Karpas-422 (cell line): ENCODE results near the gene LSP1. TPM values are rescaled to one million over a fixed set of nuclear protein-coding genes. Genes with fewer than 3 reads are reported as not detected.
"Not testable (repeated sequence)": the region's sequence is repeated elsewhere in the genome, so short reads cannot be mapped to it uniquely, and the experiment has no call there.

Experiments used
- DNase-seq: peaks from one replicate; pipeline ENCODE4 v3.0.0-alpha.2; 2015
- H2AFZ ChIP-seq: fragments of 200-600 bp; sonication (generic); 2 replicates; pipeline ENCODE4 v1.6.1; 2014; ENCODE audit warnings: antibody characterized with exemption, low read length, mixed read lengths
- H3K27ac ChIP-seq: fragments of 200-600 bp; sonication (generic); 2 replicates; pipeline ENCODE4 v1.5.1; 2014; ENCODE audit warnings: mild to moderate bottlenecking, low read length, moderate library complexity
- H3K27me3 ChIP-seq: fragments of 200-600 bp; sonication (generic); 2 replicates; pipeline ENCODE4 v1.6.1; 2014; ENCODE audit warnings: low read length, mixed read lengths
- H3K36me3 ChIP-seq: fragments of 200-600 bp; sonication (generic); 2 replicates; pipeline ENCODE4 v1.6.1; 2014; ENCODE audit warnings: low read length, mixed read lengths; ENCODE audit not compliant: insufficient read depth
- H3K4me1 ChIP-seq: fragments of 200-600 bp; sonication (generic); 2 replicates; pipeline ENCODE4 v1.6.1; 2014; ENCODE audit warnings: mild to moderate bottlenecking, low read length, mixed read lengths
- H3K4me2 ChIP-seq: fragments of 200-600 bp; sonication (generic); 2 replicates; pipeline ENCODE4 v1.6.1; 2014; ENCODE audit warnings: low read length, low read depth, mild to moderate bottlenecking; ENCODE audit not compliant: poor library complexity, severe bottlenecking
- H3K4me3 ChIP-seq: fragments of 200-600 bp; sonication (generic); 2 replicates; pipeline ENCODE4 v1.5.1; 2014; ENCODE audit warnings: mild to moderate bottlenecking, antibody characterized with exemption, low read length, mixed read lengths
- H3K79me2 ChIP-seq: fragments of 200-600 bp; sonication (generic); 2 replicates; pipeline ENCODE4 v1.6.1; 2014; ENCODE audit warnings: mild to moderate bottlenecking, low read length, mixed read lengths
- H3K9ac ChIP-seq: fragments of 200-600 bp; sonication (generic); 2 replicates; pipeline ENCODE4 v1.6.0; 2014; ENCODE audit warnings: low read length
- H3K9me2 ChIP-seq: fragments of 200-600 bp; sonication (generic), shearing (Covaris generic); replicated peaks from 2 replicates; pipeline ENCODE4 v1.6.0; 2014; ENCODE audit warnings: mild to moderate bottlenecking, low read length, moderate library complexity; ENCODE audit not compliant: insufficient read depth
- H3K9me3 ChIP-seq: fragments of 300-700, 200-600 bp; sonication (generic); 2 replicates; pipeline ENCODE4 v1.6.1; 2014; ENCODE audit warnings: low read length, mixed read lengths
- H4K20me1 ChIP-seq: fragments of 200-600 bp; sonication (generic); 2 replicates; pipeline ENCODE4 v1.6.1; 2014; ENCODE audit warnings: mild to moderate bottlenecking, antibody characterized with exemption, low read length, low read depth; ENCODE audit not compliant: insufficient read depth
- total RNA-seq: library from RNA; depleted of rRNA; stranded (reverse); fragments of >200 nt; shearing (Covaris generic); gene quantifications from 2 replicates; pipeline ENCODE4 v1.2.3, GENCODE V29; 2014; ENCODE audit warnings: low replicate concordance

Gene LSP1
- total RNA-seq, 1 experiment from 2014 or later: 46.9 TPM

DNA sequence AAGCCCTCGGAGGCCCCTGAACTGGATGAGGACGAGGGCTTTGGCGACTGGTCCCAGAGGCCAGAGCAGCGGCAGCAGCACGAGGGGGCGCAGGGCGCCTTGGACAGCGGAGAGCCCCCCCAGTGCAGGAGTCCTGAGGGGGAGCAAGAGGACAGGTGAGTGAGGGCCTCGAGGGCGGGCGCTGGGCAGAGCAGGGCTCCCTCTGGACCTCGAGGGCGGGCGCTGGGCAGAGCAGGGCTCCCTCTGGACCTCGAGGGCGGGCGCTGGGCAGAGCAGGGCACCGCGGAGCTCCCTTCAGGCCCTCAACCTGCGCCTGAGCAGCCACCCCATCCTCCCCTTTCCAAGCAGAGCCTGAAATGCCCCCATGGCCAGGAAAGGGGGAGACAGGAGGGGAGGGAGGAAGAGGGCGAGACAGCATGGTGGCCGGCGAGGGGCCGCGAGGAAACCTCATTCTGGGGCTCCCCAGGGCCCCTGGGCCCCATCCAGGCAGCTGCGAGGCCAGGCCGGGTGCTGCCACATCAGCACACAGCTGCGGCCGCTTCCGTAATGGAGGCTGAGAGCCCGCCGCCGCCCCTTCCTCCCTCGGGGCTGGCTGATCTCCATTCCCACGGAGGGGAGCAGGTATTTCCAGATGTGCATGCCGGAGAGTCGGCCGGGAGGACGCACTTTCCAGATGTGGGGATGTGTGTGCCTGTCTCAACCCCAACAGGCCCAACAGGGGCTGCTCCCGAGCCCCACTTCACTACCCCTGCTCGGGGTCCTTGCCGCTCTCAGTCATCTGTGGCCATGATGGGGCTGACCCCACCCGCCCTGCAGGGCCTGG, 28.8 kb downstream of the LSP1 start:
- no peak overlapping the region for H3K27ac ChIP-seq
- no peak overlapping the region for H3K4me2 ChIP-seq

DNA sequence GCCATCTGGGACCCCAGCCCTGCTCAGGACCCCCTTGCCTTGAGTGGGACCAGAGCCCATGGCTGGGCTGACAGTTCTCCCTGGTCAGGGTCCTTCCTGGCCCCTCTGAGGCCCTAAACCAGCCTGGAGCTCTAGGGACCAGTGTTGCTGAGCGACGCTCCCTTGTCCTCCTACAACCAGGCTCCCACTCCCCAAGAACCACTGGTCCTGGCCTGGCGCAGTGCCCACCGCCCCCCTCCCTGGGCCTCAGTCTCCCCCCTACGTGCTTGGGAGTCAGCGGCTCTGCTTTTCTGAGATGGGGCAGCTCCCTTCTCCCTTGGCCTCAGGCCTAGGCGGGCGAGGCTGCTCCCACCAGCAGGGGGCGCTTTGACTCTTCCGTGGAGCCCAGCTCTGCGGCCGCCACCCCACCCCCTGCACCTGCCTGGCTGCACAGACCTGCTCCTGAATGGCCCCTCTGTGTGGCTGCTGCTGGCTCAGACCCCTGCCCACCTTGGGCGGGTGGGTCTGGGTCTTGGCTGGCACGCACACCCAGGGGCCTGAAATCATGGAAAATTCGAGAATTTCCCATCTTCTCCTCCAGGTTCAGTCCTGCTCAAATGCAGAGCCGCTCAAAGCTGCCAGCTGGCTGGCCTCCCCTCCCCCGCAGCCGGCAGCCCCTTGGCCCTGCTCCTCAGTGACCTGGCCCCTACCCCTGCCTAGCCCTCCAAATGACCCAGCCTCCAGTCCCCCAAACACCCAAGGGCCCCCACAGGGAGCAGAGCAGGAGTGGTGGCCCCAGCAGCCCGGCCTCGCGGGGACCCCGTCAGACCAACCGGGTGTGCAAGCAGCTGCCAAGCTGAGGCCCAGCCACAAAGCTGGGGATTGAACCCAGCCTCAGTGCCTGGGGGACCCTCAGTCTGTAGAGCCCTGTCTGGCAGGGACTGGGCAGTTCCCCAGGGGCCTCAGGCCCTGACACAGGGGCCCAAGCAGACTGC, 29.7 kb downstream of the LSP1 start:
- Histone ChIP-seq H2AFZ (no peak overlapping the region), H3K9me2 (no peaks in the 10 kb centered on the region), H3K4me1 (peaks cover 15% of the 10 kb centered on the region), H3K27ac (no peak overlapping the region), H3K27me3 (no peaks in the 10 kb centered on the region), H3K36me3 (no peaks in the 10 kb centered on the region), H3K4me2 (no peak overlapping the region), H3K9ac (no peak overlapping the region), H4K20me1 (peaks cover 19% of the 10 kb centered on the region; the same call in 1 of the 2 replicates), H3K9me3 (no peaks in the 10 kb centered on the region), H3K79me2 (no peaks in the 10 kb centered on the region), H3K4me3 (no peak overlapping the region)
- DNase-seq: peak; percentile 94

More for the DNA sequence above, 28.8 kb downstream of the LSP1 start:
- DNase-seq: peak; percentile 59
- Histone ChIP-seq H3K9ac (no peak overlapping the region), H3K4me1 (peaks cover 15% of the 10 kb centered on the region), H3K27me3 (no peaks in the 10 kb centered on the region), H4K20me1 (peaks cover 19% of the 10 kb centered on the region; the same call in 1 of the 2 replicates), H3K79me2 (no peaks in the 10 kb centered on the region), H3K9me2 (no peaks in the 10 kb centered on the region), H3K4me3 (no peak overlapping the region), H2AFZ (no peak overlapping the region), H3K36me3 (no peaks in the 10 kb centered on the region), H3K9me3 (no peaks in the 10 kb centered on the region)

DNA sequence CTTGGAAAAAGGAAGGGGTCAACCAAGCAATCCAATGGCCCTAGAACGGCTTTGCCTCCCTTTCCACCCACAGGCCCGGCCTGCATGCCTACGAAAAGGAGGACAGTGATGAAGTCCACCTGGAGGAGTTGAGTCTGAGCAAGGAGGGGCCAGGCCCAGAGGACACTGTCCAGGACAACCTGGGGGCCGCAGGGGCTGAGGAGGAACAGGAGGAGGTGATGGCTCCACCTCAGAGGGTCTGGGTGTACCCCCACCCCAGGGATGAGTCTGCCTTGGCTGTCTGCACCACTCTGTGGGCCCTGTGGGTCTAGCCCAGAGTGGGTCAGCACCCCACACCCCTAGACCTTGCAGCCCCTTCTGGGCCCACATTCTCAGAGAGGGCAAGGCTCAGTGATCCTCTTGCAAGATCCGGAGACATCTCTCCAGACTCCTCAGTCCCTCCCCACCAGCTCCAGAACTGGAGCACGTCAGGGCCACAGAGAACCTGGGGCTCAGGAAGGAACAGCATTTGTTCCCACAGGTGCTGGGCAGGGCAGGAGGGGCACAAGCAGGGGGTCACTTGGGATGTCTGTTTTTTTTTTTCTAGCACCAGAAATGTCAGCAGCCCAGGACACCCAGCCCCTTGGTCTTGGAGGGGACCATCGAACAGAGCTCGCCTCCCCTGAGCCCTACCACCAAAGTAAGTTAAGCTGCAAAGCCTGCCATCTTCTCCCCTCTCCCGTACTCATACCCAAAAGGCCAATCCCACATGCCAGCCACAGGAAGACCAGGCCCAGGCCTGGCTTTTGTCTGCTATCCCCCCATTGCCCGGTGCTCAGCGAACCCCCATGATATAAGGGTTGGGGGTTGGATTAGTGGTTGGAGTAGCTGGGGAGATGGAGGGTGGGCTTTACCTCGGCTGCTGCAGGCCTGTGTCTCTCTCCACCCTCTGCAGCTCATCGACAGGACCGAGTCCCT, 30.7 kb downstream of the LSP1 start:
- Histone ChIP-seq H3K9me3 (no peaks in the 10 kb centered on the region), H2AFZ (no peak overlapping the region), H3K36me3 (no peaks in the 10 kb centered on the region), H3K79me2 (no peaks in the 10 kb centered on the region), H3K4me1 (peaks cover 15% of the 10 kb centered on the region), H4K20me1 (peaks cover 15% of the 10 kb centered on the region; the same call in 1 of the 2 replicates), H3K4me2 (no peak overlapping the region), H3K27me3 (no peaks in the 10 kb centered on the region), H3K9ac (no peak overlapping the region), H3K27ac (no peak overlapping the region), H3K4me3 (no peak overlapping the region), H3K9me2 (no peaks in the 10 kb centered on the region)
- no peak for DNase-seq

GRCh38 chr11:1884303-1884700, 31.4 kb downstream of the LSP1 start:
- Histone ChIP-seq H3K9me2 (no peaks in the 10 kb centered on the region), H4K20me1 (peaks cover 13% of the 10 kb centered on the region; the same call in 1 of the 2 replicates), H2AFZ (no peak overlapping the region), H3K4me3 (no peak overlapping the region), H3K4me2 (no peak overlapping the region), H3K79me2 (no peaks in the 10 kb centered on the region), H3K27ac (no peak overlapping the region), H3K27me3 (no peaks in the 10 kb centered on the region), H3K9ac (no peak overlapping the region), H3K36me3 (no peaks in the 10 kb centered on the region), H3K4me1 (peaks cover 15% of the 10 kb centered on the region), H3K9me3 (no peaks in the 10 kb centered on the region)
- no peak for DNase-seq

DNA sequence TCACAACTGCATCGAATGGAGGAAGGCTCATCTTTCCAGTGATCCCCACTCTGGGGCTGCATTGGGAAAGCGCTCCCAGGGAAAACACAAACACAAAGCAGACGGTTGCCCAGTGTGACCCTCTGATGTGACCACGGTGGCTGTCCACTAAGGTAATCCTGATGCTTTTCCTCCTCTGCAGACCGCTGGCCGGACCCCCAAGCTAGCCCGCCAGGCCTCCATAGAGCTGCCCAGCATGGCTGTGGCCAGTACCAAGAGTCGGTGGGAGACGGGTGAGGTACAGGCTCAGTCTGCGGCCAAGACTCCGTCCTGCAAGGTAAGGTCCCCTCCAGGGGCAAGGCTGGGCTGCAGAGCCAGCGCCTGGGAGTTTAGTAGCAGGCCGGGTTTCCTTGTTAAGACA, 33.7 kb downstream of the LSP1 start:
- H3K4me1 ChIP-seq, H3K36me3 ChIP-seq, H3K27ac ChIP-seq, H3K27me3 ChIP-seq, H3K9me3 ChIP-seq, H4K20me1 ChIP-seq, H2AFZ ChIP-seq, H3K9me2 ChIP-seq, H3K4me3 ChIP-seq, DNase-seq, H3K4me2 ChIP-seq, H3K79me2 ChIP-seq, H3K9ac ChIP-seq: not testable (repeated sequence)

DNA sequence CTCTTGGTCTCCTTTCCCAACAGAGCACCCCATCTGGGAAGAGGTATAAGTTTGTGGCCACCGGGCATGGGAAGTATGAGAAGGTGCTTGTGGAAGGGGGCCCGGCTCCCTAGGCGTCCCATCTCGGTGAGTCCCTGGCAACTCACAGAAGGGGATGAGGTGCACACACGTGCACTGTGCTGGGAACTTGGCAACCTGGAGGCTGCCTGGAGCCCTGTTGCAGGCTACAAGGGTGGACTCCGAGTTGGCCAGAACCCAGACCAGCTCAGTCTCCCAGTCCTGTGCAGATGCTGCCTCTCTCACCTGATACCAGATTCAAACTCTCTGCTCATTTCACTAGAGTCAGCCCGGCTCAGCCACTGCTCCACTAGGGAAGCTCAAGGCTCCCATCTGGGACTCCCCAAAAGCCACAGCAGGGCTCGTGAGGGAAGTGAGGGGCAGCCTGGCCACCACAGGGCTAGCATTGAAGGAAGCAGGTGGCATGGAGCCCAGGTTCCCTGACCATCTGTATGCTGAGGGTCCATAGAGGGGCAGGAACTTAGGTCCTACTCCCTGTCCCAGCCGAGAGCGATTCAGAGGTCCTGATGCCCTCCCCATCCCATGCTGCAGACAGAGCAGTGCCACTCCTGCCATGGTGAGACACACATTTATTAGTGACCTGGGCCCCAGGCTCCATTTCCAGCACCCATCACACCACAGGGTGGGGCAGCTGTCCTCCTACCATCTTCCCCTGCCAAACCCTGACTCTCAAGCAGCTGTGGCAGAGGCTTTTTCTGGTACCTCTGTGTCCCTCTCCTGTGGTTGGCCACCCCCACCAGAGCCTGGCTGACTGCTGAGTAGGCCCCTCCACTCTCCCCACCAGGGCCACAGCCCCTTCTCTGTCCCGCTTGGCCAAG, 34.8 kb downstream of the LSP1 start:
- Histone ChIP-seq H3K27ac (no peak overlapping the region), H3K36me3 (no peaks in the 10 kb centered on the region), H3K9ac (no peak overlapping the region), H3K9me3 (no peaks in the 10 kb centered on the region), H3K79me2 (no peaks in the 10 kb centered on the region), H2AFZ (no peak overlapping the region), H3K4me1 (no peaks in the 10 kb centered on the region), H4K20me1 (no peaks in the 10 kb centered on the region; the same call in 1 of the 2 replicates), H3K4me2 (no peak overlapping the region), H3K27me3 (no peaks in the 10 kb centered on the region), H3K9me2 (no peaks in the 10 kb centered on the region), H3K4me3 (no peak overlapping the region)
- DNase-seq: no peak

DNA sequence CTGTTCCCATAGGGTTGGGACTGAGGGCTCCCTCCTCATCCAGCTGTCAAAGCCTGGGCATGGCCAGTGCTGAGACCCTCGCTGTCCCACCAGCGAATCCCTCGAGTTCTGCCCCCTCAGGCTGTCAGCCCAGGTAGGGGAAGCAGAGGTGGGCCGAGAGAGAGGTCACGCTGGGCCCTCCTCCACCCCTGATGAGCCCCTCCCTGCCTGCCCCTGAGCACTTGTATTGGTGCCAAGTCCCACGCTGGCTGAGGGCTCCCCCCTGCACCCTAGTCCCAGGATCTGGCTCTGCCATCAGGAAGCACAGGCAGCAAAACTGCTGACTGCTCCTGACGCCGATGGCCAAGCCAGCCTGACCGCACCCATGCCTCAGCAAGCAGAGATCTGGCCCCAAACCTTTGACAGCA, 35.5 kb downstream of the LSP1 start:
- H2AFZ ChIP-seq: no peak overlapping the region
- H3K4me1 ChIP-seq: no peaks in the 10 kb centered on the region
- H3K4me3 ChIP-seq: no peak overlapping the region
- H3K27me3 ChIP-seq: no peaks in the 10 kb centered on the region
- no peak overlapping the region for H3K9ac ChIP-seq
- H4K20me1 ChIP-seq: no peaks in the 10 kb centered on the region
- H3K9me3 ChIP-seq: no peaks in the 10 kb centered on the region
- H3K36me3 ChIP-seq: no peaks in the 10 kb centered on the region
- no peaks in the 10 kb centered on the region for H3K9me2 ChIP-seq
- no peak overlapping the region for H3K4me2 ChIP-seq
- no peak for DNase-seq
- H3K27ac ChIP-seq: no peak overlapping the region
- H3K79me2 ChIP-seq: no peaks in the 10 kb centered on the region
